HEK293 (cell line): ENCODE data around the gene SH2D1B.

Experiments used
- BCL11A ChIP-seq: fragments of 450-650 bp; formaldehyde crosslinking; IDR thresholded peaks from 2 replicates; pipeline ENCODE4 v1.5.1; 2016; ENCODE audit warnings: low read depth, missing biosample characterization, missing genetic modification characterization
- IKZF3 ChIP-seq: fragments of 450-650 bp; IDR thresholded peaks from 2 replicates; pipeline ENCODE4 v1.5.0; 2018; ENCODE audit warnings: missing biosample characterization, mild to moderate bottlenecking, missing genetic modification characterization, moderate library complexity
- PRDM6 ChIP-seq: fragments of 450-650 bp; formaldehyde crosslinking; IDR thresholded peaks from 2 replicates; pipeline ENCODE4 v1.5.1; 2017; ENCODE audit warnings: missing biosample characterization, missing genetic modification characterization
- ZBTB17 ChIP-seq: fragments of 450-650 bp; formaldehyde crosslinking; IDR thresholded peaks from 2 replicates; pipeline ENCODE4 v1.5.1; 2016; ENCODE audit warnings: missing biosample characterization, missing genetic modification characterization
- ZIC2 ChIP-seq: fragments of 450-650 bp; formaldehyde crosslinking; IDR thresholded peaks from 2 replicates; pipeline ENCODE4 v1.5.1; 2016; ENCODE audit warnings: missing biosample characterization, missing genetic modification characterization
- ZNF121 ChIP-seq: fragments of 450-650 bp; formaldehyde crosslinking; IDR thresholded peaks from 2 replicates; pipeline ENCODE4 v1.5.1; 2016; ENCODE audit warnings: missing biosample characterization, missing genetic modification characterization
- ZNF132 ChIP-seq: fragments of 450-650 bp; formaldehyde crosslinking; IDR thresholded peaks from 2 replicates; pipeline ENCODE4 v1.5.1; 2017; ENCODE audit warnings: missing biosample characterization, missing genetic modification characterization, borderline replicate concordance
- ZNF266 ChIP-seq: fragments of 450-650 bp; formaldehyde crosslinking; IDR thresholded peaks from 2 replicates; pipeline ENCODE4 v1.5.1; 2016; ENCODE audit warnings: missing biosample characterization, missing genetic modification characterization, low read depth
- ZNF274 ChIP-seq, 2 experiments: fragments of 200-500 bp in 1 of 2; fragments of 450-650 bp in 1 of 2; sonication (Bioruptor generic) in 1 of 2; formaldehyde crosslinking in 1 of 2; IDR thresholded peaks; 2 replicates each; pipeline versions ENCODE4 v1.5.1 to v1.6.1; 2014 to 2016; ENCODE audit warnings: borderline replicate concordance in 1 of 2, inconsistent platforms in 1 of 2, low read length in 1 of 2, missing biosample characterization in 1 of 2, missing genetic modification characterization in 1 of 2
- ZNF391 ChIP-seq: fragments of 450-650 bp; formaldehyde crosslinking; IDR thresholded peaks from 2 replicates; pipeline ENCODE4 v1.5.1; 2016; ENCODE audit warnings: low read depth, missing biosample characterization, missing genetic modification characterization, borderline replicate concordance
- ZNF521 ChIP-seq: fragments of 450-650 bp; formaldehyde crosslinking; IDR thresholded peaks from 2 replicates; pipeline ENCODE4 v1.5.1; 2017; ENCODE audit warnings: missing biosample characterization, mild to moderate bottlenecking, missing genetic modification characterization
- ZNF530 ChIP-seq: fragments of 450-650 bp; formaldehyde crosslinking; IDR thresholded peaks from 2 replicates; pipeline ENCODE4 v1.5.1; 2016; ENCODE audit warnings: low read depth, missing biosample characterization, missing genetic modification characterization
- ZNF585B ChIP-seq: fragments of 450-650 bp; formaldehyde crosslinking; IDR thresholded peaks from 2 replicates; pipeline ENCODE4 v1.5.1; 2016; ENCODE audit warnings: missing biosample characterization, missing genetic modification characterization
- ZNF626 ChIP-seq: fragments of 450-650 bp; sonication (Bioruptor Pico); formaldehyde crosslinking; IDR thresholded peaks from 2 replicates; pipeline ENCODE4 v1.5.1; 2018; ENCODE audit warnings: missing biosample characterization, missing genetic modification characterization, inconsistent platforms
- ZNF664 ChIP-seq: fragments of 450-650 bp; formaldehyde crosslinking; IDR thresholded peaks from 2 replicates; pipeline ENCODE4 v1.5.1; 2016; ENCODE audit warnings: missing biosample characterization, missing genetic modification characterization
- ZNF777 ChIP-seq: fragments of 450-650 bp; formaldehyde crosslinking; IDR thresholded peaks from 2 replicates; pipeline ENCODE4 v1.5.1; 2017; ENCODE audit warnings: missing biosample characterization, missing genetic modification characterization, borderline replicate concordance
- TF ChIP-seq, protein P1 (sequence below): fragments of 450-650 bp; formaldehyde crosslinking; IDR thresholded peaks from 2 replicates; pipeline ENCODE4 v1.5.0; 2017; ENCODE audit warnings: missing biosample characterization, missing genetic modification characterization, borderline replicate concordance
- TF ChIP-seq, protein P2 (sequence below): fragments of 450-650 bp; formaldehyde crosslinking; IDR thresholded peaks from 2 replicates; pipeline ENCODE4 v1.5.1; 2017; ENCODE audit warnings: missing biosample characterization, missing genetic modification characterization
- TF ChIP-seq, protein P3 (sequence below): fragments of 450-650 bp; formaldehyde crosslinking; IDR thresholded peaks from 2 replicates; pipeline ENCODE4 v1.5.1; 2016; ENCODE audit warnings: missing biosample characterization, missing genetic modification characterization
- TF ChIP-seq, protein P4 (sequence below): fragments of 450-650 bp; formaldehyde crosslinking; IDR thresholded peaks from 2 replicates; pipeline ENCODE4 v1.5.1; 2016; ENCODE audit warnings: missing biosample characterization, missing genetic modification characterization
- TF ChIP-seq, protein P5 (sequence below): fragments of 450-650 bp; formaldehyde crosslinking; IDR thresholded peaks from 2 replicates; pipeline ENCODE4 v1.5.1; 2016; ENCODE audit warnings: missing biosample characterization, missing genetic modification characterization, borderline replicate concordance

The SH2D1B gene

GRCh38 chr1:162349635-162350330, 62.2 kb downstream of the SH2D1B start (continued):
- TF ChIP-seq BCL11A, result no peak
- no peak for TF ChIP-seq ZIC2 (tag by site-specific recombination)
- no peak for TF ChIP-seq ZNF121 (tag by site-specific recombination)
- TF ChIP-seq, protein P1, sequence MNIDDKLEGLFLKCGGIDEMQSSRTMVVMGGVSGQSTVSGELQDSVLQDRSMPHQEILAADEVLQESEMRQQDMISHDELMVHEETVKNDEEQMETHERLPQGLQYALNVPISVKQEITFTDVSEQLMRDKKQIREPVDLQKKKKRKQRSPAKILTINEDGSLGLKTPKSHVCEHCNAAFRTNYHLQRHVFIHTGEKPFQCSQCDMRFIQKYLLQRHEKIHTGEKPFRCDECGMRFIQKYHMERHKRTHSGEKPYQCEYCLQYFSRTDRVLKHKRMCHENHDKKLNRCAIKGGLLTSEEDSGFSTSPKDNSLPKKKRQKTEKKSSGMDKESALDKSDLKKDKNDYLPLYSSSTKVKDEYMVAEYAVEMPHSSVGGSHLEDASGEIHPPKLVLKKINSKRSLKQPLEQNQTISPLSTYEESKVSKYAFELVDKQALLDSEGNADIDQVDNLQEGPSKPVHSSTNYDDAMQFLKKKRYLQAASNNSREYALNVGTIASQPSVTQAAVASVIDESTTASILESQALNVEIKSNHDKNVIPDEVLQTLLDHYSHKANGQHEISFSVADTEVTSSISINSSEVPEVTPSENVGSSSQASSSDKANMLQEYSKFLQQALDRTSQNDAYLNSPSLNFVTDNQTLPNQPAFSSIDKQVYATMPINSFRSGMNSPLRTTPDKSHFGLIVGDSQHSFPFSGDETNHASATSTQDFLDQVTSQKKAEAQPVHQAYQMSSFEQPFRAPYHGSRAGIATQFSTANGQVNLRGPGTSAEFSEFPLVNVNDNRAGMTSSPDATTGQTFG (tag by site-specific recombination), result no peak
- peak; percentile 81 for TF ChIP-seq PRDM6 (tag by site-specific recombination)
- TF ChIP-seq ZNF521, result no peak
- no peak for TF ChIP-seq ZNF626
- TF ChIP-seq ZBTB17 (tag by site-specific recombination), result peak; percentile 24; the same call in 1 of the 2 replicates
- no peak for TF ChIP-seq ZNF132 (tag by site-specific recombination)
- TF ChIP-seq ZNF777, result no peak
- no peak for TF ChIP-seq ZNF391 (tag by site-specific recombination)
- TF ChIP-seq, protein P2, sequence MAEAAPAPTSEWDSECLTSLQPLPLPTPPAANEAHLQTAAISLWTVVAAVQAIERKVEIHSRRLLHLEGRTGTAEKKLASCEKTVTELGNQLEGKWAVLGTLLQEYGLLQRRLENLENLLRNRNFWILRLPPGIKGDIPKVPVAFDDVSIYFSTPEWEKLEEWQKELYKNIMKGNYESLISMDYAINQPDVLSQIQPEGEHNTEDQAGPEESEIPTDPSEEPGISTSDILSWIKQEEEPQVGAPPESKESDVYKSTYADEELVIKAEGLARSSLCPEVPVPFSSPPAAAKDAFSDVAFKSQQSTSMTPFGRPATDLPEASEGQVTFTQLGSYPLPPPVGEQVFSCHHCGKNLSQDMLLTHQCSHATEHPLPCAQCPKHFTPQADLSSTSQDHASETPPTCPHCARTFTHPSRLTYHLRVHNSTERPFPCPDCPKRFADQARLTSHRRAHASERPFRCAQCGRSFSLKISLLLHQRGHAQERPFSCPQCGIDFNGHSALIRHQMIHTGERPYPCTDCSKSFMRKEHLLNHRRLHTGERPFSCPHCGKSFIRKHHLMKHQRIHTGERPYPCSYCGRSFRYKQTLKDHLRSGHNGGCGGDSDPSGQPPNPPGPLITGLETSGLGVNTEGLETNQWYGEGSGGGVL (tag by site-specific recombination), result no peak
- TF ChIP-seq ZNF530 (tag by site-specific recombination), result no peak
- TF ChIP-seq, protein P3, sequence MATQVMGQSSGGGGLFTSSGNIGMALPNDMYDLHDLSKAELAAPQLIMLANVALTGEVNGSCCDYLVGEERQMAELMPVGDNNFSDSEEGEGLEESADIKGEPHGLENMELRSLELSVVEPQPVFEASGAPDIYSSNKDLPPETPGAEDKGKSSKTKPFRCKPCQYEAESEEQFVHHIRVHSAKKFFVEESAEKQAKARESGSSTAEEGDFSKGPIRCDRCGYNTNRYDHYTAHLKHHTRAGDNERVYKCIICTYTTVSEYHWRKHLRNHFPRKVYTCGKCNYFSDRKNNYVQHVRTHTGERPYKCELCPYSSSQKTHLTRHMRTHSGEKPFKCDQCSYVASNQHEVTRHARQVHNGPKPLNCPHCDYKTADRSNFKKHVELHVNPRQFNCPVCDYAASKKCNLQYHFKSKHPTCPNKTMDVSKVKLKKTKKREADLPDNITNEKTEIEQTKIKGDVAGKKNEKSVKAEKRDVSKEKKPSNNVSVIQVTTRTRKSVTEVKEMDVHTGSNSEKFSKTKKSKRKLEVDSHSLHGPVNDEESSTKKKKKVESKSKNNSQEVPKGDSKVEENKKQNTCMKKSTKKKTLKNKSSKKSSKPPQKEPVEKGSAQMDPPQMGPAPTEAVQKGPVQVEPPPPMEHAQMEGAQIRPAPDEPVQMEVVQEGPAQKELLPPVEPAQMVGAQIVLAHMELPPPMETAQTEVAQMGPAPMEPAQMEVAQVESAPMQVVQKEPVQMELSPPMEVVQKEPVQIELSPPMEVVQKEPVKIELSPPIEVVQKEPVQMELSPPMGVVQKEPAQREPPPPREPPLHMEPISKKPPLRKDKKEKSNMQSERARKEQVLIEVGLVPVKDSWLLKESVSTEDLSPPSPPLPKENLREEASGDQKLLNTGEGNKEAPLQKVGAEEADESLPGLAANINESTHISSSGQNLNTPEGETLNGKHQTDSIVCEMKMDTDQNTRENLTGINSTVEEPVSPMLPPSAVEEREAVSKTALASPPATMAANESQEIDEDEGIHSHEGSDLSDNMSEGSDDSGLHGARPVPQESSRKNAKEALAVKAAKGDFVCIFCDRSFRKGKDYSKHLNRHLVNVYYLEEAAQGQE (tag by site-specific recombination), result no peak
- no peak for TF ChIP-seq IKZF3 (tag by site-specific recombination)
- no peak for TF ChIP-seq ZNF585B (tag by site-specific recombination)
- TF ChIP-seq, protein P4, sequence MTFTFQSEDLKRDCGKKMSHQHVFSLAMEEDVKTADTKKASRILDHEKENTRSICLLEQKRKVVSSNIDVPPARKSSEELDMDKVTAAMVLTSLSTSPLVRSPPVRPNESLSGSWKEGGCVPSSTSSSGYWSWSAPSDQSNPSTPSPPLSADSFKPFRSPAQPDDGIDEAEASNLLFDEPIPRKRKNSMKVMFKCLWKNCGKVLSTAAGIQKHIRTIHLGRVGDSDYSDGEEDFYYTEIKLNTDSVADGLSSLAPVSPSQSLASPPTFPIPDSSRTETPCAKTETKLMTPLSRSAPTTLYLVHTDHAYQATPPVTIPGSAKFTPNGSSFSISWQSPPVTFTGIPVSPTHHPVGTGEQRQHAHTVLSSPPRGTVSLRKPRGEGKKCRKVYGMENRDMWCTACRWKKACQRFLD (tag by site-specific recombination), result no peak
- TF ChIP-seq, protein P5, sequence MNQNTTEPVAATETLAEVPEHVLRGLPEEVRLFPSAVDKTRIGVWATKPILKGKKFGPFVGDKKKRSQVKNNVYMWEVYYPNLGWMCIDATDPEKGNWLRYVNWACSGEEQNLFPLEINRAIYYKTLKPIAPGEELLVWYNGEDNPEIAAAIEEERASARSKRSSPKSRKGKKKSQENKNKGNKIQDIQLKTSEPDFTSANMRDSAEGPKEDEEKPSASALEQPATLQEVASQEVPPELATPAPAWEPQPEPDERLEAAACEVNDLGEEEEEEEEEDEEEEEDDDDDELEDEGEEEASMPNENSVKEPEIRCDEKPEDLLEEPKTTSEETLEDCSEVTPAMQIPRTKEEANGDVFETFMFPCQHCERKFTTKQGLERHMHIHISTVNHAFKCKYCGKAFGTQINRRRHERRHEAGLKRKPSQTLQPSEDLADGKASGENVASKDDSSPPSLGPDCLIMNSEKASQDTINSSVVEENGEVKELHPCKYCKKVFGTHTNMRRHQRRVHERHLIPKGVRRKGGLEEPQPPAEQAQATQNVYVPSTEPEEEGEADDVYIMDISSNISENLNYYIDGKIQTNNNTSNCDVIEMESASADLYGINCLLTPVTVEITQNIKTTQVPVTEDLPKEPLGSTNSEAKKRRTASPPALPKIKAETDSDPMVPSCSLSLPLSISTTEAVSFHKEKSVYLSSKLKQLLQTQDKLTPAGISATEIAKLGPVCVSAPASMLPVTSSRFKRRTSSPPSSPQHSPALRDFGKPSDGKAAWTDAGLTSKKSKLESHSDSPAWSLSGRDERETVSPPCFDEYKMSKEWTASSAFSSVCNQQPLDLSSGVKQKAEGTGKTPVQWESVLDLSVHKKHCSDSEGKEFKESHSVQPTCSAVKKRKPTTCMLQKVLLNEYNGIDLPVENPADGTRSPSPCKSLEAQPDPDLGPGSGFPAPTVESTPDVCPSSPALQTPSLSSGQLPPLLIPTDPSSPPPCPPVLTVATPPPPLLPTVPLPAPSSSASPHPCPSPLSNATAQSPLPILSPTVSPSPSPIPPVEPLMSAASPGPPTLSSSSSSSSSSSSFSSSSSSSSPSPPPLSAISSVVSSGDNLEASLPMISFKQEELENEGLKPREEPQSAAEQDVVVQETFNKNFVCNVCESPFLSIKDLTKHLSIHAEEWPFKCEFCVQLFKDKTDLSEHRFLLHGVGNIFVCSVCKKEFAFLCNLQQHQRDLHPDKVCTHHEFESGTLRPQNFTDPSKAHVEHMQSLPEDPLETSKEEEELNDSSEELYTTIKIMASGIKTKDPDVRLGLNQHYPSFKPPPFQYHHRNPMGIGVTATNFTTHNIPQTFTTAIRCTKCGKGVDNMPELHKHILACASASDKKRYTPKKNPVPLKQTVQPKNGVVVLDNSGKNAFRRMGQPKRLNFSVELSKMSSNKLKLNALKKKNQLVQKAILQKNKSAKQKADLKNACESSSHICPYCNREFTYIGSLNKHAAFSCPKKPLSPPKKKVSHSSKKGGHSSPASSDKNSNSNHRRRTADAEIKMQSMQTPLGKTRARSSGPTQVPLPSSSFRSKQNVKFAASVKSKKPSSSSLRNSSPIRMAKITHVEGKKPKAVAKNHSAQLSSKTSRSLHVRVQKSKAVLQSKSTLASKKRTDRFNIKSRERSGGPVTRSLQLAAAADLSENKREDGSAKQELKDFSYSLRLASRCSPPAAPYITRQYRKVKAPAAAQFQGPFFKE (tag by site-specific recombination), result no peak
- TF ChIP-seq ZNF664 (tag by site-specific recombination), result no peak
- TF ChIP-seq ZNF266 (tag by site-specific recombination), result no peak
- no peak for TF ChIP-seq ZNF274 (IDR thresholded peaks at IDR 0.05; ENCODE audit: low read length)
- TF ChIP-seq ZNF274 (tag by site-specific recombination; IDR thresholded peaks at IDR 0.05; ENCODE audit: borderline replicate concordance), result no peak
